ENCODE measurements around the gene NUCB2.

Gene NUCB2

GRCh38 chr11:17343907-17344306, 67.4 kb downstream of the NUCB2 start:
- no peak for DNase-seq

GRCh38 chr11:17347676-17348075, 71.1 kb downstream of the NUCB2 start:
- no peak for DNase-seq

DNA sequence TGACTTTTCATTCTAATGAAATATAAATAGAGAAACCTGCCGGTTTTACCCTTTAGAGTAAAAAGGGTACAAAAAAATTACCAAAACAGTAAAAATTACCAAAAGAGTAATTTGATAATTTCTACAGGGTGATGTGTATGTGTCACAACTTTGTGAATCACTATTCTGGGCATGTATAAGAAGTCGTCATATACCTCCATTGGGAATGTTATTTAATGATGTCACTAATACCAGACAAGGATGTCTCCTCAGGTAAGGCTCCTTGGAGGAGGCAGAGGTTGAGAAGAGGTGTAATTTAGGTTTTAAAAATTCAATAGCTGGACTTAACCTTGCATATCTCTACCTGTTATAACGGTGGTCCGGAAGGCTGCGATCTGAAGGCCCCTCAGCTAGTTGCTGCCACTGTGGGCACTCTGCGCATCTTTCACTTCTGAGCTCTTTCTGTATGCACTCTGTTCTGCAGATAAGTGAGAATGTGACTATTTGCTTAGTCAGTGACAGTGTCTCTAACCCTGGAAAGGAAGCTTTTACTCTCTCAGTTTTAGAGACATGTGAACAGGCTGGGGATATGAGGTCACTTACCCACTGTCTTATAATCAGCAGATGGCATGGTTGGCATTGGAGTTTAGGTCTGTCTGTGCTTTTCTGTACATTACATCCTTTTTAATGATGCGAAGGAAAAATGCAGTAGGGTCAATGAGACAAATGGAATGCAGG, 74.1 kb downstream of the NUCB2 start:
- no peak for DNase-seq

GRCh38 chr11:17351172-17351509, 74.6 kb downstream of the NUCB2 start:
- DNase-seq = no peak

DNA sequence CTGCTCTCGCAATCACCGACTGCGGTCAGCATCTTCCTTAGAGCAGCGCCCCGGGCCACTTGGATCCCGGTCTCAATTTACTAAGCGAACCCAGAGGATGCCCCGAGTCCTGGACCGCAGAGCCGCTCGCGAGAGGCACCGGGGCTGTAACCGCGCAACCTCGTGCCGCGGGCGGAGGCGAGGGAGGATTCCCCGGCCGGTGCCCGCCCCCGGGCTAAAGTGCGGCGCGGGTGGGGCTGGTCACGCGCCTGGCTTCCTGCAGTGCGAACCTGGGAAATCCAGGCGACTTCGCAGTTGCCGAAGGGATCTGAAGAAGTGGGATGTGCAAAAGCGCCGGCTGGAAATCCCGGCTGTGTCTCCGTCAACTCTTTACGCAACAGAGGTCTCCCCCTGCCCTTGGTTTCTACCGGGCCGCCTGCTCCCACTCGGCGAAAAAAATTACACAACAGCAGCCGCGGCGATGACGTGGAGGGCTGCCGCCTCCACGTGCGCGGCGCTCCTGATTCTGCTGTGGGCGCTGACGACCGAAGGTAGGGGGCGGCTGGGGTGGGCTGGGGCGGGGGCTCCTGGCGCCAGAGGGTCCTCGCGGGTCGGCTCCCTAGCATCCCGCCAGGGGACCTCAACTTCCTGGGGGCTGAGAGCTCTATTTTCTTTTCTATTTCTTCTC, 75.1 kb downstream of the NUCB2 start, which contains the start of gene NCR3LG1:
Gene NCR3LG1 (plus strand): TSS at position 291 of the 667 bp plus-strand sequence. CDS start 170 bp downstream, at position 461.
- no peak for DNase-seq

DNA sequence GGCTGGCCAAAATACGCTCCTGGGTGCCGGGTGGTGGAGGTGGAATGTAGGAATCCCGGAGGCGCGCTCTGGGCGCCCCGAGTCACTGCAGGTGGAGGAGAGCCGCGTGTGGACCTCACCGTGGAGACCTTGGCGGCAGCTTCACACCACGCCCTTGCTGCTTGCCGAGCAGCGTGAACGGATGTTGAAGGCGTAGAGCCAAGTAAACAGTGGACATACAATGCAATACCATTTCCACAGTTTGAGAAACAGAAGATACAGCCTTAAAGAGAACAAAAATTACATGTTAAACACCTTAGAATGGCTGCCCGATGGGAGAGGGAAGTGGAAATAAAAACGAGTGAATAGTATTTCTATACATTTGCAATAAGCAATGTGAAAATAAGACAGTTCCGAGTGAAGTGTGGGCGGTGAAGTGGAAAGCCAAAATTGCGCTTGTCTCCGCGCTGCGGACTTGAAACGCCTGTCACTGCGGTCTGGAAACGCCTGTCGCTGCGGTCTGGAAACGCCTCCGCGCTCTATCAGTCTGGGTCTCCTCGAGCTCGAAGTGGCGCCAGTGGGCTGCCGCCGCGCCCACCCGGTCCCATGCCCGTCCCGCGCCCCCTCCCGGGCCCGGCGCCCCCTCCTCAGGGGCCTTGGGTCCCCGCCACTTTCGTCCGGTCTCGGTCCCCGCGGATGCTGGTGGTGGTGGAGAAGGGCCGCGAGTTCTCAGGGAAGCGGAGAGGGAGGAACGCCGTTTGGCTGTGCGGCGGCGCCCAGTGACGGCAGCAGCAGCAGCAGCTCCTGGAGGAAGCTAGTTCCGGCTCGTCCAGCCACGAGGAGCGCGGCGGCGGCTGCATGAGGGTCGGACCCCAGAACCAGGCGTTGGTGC, 76.6 kb downstream of the NUCB2 start:
- DNase-seq = peak; percentile 27

DNA sequence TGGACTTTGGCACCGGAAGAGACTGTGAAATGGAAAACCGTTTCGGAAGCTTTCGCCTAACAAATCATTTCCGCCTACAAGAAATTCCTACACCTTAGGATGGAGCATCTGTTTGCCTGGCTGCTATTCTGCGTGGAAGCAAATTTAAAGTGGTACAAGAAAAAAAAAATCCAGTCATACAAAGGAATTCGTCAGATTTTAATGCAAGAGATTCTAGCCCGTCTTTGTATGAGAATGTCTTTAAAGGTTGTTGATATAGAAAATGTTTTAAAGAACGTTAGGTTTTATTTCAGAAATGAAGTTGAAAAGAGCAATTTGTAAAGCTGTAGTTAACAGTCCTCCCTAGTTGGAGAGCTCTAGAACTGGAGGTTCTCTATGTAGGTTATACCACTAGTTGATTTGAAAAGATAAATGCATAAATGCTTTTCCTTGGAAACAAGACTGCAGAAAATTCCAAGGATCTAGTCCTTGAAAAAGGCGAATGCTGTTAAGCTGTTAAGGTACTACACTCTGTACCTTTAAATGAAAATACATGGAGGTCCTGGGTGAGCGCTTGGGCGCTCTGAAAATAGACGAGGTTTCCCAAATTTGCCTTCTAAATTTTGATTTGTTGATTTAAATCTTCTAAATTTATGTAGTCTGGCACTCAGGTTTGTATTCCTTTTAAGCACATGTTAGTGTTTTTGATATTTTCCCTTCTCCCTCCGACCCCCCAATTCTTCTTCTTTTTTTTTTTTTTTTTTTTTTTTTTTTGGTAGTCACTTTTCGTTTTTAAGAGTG, 77.5 kb downstream of the NUCB2 start:
- DNase-seq = no peak

DNA sequence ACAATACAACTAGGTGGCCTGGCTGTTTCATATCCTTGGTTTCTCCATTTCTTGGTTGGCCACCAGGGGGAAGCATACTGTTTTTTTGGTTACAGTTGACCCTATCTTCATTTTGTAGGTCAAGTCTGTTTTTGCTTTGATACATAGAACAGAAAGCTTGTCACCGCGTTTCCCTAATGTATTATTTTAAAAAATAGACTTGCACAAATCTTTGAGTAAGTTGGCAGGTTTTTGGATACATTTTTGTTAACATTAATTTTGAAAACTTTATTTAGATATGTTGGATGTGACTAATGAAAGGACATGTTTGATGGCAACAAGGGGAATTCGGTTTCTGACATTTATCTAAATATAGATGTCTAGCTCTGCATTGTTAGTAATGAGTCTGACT, 78.1 kb downstream of the NUCB2 start:
- peak; percentile 25 for DNase-seq

DNA sequence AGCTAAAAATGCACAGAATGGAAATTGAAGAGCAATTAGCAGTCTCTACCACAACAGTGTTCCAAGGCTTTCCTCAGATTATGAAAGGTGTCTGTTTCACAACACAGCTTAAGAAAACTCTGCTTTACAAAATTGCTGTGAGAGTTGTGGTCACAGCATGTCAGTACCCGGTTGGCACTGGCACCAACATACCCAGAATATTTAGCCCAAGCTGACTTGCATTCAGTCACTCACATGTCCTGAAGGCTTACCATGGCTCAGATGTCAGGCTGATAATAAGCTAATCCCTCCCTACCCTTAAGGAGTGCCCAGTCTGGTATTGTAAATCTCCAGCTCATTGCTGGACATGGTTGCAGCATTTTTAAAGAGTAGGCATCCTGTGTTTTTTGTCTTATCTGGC, 90.0 kb downstream of the NUCB2 start:
- DNase-seq = no peak

- no peak for DNase-seq
These were observed 92.0 kb downstream of the NUCB2 start for GRCh38 chr11:17368551-17368950.

DNA sequence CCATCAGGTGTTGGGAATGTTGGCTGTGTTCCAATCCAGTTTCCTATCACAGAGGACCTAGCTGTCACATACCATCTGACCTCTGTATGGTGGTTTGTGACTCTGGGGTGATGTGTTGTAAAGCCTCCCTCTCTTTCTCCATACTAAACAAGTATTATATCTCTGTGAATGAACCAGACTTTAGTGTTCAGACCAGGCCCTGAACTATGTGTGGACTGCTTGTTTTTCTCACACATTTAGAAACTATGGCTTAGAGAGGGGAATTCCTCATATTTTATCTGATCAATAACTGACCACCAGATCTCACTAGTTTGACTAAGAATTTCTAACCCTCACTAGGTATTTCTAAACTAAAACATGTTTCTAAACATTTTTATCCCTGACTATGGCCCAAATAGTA, 92.6 kb downstream of the NUCB2 start:
- DNase-seq = no peak

DNA sequence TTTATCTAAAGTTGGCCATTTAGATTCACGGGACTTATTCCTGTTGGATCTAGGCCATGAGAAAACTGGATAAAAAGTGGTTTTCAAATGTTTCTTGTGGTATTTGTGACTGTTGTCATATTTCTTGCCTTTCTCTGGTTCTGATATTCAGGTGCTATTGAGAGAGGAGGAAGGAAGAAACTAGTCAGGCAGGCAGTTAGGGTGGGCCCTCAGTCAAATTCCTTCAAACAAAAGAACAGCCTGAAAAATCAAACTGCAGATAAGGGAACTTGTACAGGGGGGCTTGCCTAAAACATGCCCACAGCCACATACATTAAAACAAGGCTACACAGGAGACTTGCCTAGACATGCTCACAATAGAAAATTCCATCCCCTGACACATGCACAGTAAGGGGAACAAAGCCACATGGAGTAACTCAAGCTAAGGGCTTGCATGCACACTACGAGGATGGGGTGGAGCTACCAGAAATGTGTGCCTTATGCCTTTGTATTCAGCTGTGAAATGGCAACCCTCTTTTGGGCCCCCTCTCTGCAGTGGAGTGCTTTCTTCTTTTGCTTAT, 93.2 kb downstream of the NUCB2 start:
- DNase-seq = no peak

DNA sequence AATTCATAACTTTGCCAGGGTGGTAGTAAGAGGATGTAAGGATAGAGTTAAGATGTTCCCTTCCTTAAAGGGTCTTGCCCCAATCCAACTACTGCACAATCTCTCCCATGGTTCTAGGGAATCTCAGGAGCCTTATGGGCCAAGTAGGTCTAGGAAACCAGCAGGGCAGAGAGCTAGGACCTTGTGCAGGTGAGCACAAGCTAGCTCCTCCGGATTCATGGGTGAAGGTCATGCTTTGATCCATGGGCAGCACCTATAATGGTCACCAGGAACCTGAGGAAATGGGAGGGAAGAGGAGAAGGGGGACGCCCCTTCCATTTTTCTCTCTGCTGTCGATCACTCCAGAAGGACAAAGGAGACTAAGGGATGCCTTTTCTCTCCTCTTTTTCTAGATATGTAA, 95.1 kb downstream of the NUCB2 start:
- no peak for DNase-seq

DNA sequence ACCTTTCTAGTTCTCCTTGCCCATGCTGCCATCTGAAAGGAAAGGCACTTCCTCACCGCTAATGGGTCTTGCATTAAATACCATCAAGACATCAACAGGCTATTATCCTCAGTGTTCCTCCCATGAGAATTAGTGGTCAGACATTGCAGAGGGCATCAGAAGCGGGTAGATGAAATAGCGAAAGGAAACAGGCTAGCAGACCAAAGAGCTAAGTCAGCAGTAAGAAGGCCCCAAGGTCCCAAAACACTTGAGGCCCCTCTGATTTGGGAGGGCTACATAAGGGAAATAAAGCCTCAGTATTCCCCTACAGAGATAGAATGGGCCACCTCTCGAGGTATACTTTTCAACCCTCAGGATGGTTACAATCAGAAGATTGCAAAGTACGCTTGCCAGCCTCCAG, 99.0 kb downstream of the NUCB2 start:
- DNase-seq = no peak

DNA sequence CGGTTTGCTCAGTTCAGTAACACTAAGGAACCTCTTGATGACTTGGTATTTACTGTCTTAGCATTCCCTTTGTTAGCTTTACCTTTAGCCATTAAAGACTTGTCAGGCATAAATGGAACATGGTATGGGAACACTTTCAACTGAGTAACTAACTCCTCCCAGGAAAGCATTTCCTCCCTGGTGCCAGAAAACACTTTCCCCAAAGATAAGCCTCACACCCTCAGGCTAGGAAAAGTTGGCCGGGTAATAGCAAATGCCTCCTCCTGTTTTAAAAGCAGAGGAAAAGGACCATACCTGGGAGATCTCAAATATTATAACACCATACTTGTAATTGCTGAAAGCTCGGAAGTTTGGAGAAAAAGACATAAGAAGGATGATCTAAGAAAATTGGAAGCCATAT, 100.0 kb downstream of the NUCB2 start:
- no peak for DNase-seq

DNA sequence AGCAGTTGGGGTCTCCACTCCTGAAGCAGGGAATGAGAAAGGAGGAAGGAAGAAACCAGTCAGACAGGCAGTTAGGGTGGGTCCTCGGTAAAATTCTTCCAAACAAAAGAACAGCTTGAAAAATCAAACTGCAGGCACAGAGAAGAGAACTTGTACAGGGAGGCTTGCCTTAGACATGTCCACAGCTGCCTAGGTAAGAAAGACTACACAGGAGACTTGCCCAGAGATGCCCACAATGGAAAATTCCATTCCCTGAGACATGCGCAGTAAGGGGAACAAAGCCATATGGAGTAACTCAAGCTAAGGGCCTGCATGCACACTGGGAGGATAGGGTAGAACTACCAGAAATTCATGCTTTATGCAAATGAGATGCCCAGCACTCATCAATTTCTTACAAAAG, 102.1 kb downstream of the NUCB2 start:
- no peak for DNase-seq

DNA sequence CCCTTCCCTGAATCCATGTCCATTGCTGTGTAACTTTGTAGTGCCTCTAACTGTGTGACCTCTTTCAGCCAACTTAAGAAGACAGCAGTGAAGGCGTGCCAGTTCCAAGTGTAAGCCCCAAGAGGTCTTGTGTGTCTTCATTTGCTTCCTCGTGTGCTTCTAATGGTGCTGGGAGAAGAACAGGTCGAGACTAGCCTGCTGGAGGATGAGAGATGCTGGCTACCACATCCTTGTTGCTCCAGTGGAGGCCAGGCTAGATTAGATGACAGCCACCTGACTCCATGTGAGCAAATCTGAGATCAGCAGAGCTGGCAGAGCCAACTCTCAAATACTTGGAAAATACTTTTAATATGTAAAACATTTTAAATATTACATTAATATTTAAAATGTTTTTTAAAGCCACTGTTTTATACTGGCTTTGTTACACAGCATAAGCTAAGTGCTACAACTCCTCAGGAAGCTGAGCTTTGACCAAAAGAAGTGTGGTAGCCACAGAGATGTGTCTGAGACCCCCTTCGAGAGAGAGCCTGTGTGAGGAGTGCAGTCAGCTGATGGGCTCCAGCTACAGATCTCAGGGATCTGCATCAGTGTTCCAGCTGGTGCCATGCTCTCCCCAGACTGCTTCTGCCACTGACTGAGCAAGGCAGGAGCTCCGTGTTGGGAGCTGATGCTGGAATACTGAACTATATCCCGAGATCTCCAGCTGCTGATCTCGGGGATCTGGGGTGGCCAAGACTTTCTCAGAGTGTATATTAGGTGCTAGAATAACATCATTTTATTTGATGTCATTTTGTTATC, 103.0 kb downstream of the NUCB2 start:
- no peak for DNase-seq

DNA sequence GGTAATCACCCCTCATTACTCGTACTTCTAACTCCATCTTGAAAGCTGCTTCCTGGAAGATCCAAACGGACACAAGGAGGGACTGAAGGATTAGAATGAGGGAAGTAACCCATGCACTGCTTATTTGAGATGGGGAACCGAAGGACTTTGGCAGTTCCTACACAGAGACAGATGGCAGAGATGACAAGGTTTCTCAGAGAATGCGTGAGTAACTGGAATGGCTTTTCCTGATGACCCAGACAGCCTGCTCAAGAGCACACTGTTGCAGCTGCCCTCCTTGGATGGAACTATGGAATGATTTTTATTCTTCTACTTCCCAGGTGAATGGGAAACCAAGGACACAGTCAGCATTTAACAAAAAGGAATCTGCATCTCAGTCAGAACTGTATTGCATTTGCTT, 104.6 kb downstream of the NUCB2 start:
- DNase-seq = no peak

Data from NCI-H1048 (cell line).